Thoracic aorta (tissue), 2 donors: ENCODE data around the gene KCNK13. TPM values are rescaled to one million over a fixed set of nuclear protein-coding genes. Genes with fewer than 3 reads are reported as not detected.

Experiments
- ATAC-seq: fragments of 150-250 bp; one replicate; pipeline ENCODE4 v1.8.0; 2017; ENCODE audit warnings: low read depth; ENCODE audit not compliant: insufficient number of reproducible peaks, low FRiP score
- DNase-seq: peaks from one replicate; pipeline ENCODE4 v3.0.0-alpha.2; 2020; ENCODE audit warnings: low spot score
- H3K27ac ChIP-seq, 2 donors: fragments of 200-600 bp; sonication (generic); 1 replicate in 1 of 2; 2 replicates in 1 of 2; pipeline ENCODE4 v1.5.1; 2016; ENCODE audit warnings: mild to moderate bottlenecking in 2 of 2, moderate library complexity in 2 of 2
- H3K27me3 ChIP-seq: fragments of 200-600 bp; sonication (generic); replicated peaks from 2 replicates; pipeline ENCODE4 v1.6.0; 2016; ENCODE audit warnings: mild to moderate bottlenecking; ENCODE audit not compliant: insufficient read depth
- H3K36me3 ChIP-seq: fragments of 200-600 bp; sonication (generic); one replicate; pipeline ENCODE4 v1.5.1; 2016
- H3K4me1 ChIP-seq, 2 donors: fragments of 200-600 bp; sonication (generic); 1 replicate in 1 of 2; 2 replicates in 1 of 2; pipeline versions ENCODE4 v1.5.1 to v1.6.0; 2016; ENCODE audit warnings: low read depth in 2 of 2, mild to moderate bottlenecking in 1 of 2; ENCODE audit not compliant: control insufficient read depth in 1 of 2
- H3K4me3 ChIP-seq: fragments of 200-600 bp; sonication (generic); 2 replicates; pipeline ENCODE4 v1.5.1; 2016; ENCODE audit warnings: mild to moderate bottlenecking
- H3K9me3 ChIP-seq: fragments of 200-600 bp; sonication (generic); 2 replicates; pipeline ENCODE4 v1.5.1; 2016
- CTCF ChIP-seq: fragments of 200-600 bp; sonication (generic); IDR thresholded peaks from one replicate; pipeline ENCODE4 v1.5.1; 2019; ENCODE audit warnings: antibody characterized with exemption
- total RNA-seq, 2 donors: library from RNA; depleted of rRNA; stranded (reverse); fragments of >200 nt; gene quantifications; one replicate each; pipeline versions ENCODE4 v1.1.0 to v1.2.3, GENCODE V29; 2016

Gene KCNK13
- total RNA-seq, 2 donors from 2014 or later = 0.14 to 0.92 TPM

GRCh38 chr14:90116444-90116843 is 54.6 kb downstream of the KCNK13 start:
- Histone ChIP-seq H3K27me3 (no peaks in the 10 kb centered on the region), H3K4me1 (no peaks in the 10 kb centered on the region), H3K27ac (no peak overlapping the region), H3K4me3 (no peak overlapping the region), H3K36me3 (no peaks in the 10 kb centered on the region), H3K9me3 (no peaks in the 10 kb centered on the region)
- ATAC-seq = no peak
- no peak for DNase-seq
- no peak for TF ChIP-seq CTCF

DNA sequence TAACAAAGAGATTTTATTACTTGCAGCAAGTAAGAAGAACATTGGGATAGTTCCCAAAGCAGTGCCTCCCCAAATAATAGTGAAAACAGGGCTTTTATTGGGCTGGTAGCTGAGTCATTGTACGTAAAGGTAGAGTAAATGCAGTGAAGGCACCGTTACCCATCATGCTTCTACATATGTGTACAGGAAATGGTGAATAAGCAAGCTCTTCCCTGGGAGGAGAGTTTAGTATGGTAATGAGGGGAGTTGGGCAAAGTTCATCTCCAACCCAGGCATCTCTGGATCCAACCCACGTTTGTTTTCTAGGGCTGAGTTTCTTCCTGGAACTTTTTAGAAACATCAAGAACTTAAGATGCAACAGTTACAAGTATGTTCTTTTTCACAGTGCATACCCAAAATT is 56.2 kb downstream of the KCNK13 start:
- no peaks in the 10 kb centered on the region for H3K36me3 ChIP-seq
- DNase-seq (no peak), ATAC-seq (no peak)
- no peak overlapping the region for H3K27ac ChIP-seq
- TF ChIP-seq CTCF = no peak
- H3K9me3 ChIP-seq = no peaks in the 10 kb centered on the region
- H3K27me3 ChIP-seq = no peaks in the 10 kb centered on the region
- no peak overlapping the region for H3K4me3 ChIP-seq
- no peaks in the 10 kb centered on the region for H3K4me1 ChIP-seq

- no peaks in the 10 kb centered on the region for H3K9me3 ChIP-seq
- no peaks in the 10 kb centered on the region for H3K36me3 ChIP-seq
- H3K4me1 ChIP-seq = no peaks in the 10 kb centered on the region
- H3K27me3 ChIP-seq = no peaks in the 10 kb centered on the region
- no peak for TF ChIP-seq CTCF
- DNase-seq (no peak), ATAC-seq (no peak)
- H3K4me3 ChIP-seq = no peak overlapping the region
- H3K27ac ChIP-seq = no peak overlapping the region
Measured at GRCh38 chr14:90126260-90126659, 64.5 kb downstream of the KCNK13 start.

DNA sequence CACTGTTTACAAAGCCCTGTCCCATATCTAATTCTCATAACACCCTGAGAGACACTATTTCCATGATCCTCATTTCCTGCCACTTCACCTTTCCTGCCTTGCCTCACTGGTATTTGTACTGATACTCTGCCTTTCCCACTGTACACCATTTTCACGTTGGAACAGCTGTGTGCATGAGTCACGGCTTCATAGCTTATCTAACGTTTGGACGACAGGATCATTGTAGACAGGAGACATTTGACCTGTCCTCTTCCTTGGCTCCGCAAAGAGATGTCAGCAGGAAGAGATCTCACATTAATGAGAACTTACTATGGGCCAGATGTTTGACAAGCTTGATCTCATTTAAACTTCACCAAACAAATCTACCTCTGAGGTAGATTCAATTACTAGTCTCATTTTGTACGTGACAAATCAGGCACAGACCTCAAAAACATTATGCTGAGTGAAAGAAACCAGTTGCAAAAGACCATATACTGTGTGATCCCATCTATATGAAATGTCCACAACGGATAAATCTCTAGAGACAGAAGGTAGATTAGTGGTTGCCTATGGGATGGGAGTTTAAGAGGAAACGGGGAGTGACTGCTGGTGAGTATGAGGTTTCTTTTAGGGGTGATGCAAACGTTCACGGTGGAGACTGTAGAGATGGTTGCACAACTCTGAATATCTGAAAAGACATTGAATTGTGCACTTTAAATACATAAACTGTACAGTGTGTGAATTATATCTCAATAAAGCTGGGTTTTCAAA is 71.2 kb downstream of the KCNK13 start:
- H3K27ac ChIP-seq = no peak overlapping the region
- no peak overlapping the region for H3K4me3 ChIP-seq
- H3K9me3 ChIP-seq = no peaks in the 10 kb centered on the region
- H3K36me3 ChIP-seq = no peaks in the 10 kb centered on the region
- no peaks in the 10 kb centered on the region for H3K4me1 ChIP-seq
- TF ChIP-seq CTCF = no peak
- H3K27me3 ChIP-seq = no peaks in the 10 kb centered on the region
- DNase-seq = no peak
- no peak for ATAC-seq

GRCh38 chr14:90136904-90137303 is 75.1 kb downstream of the KCNK13 start:
- Histone ChIP-seq H3K9me3 (no peaks in the 10 kb centered on the region), H3K4me3 (no peak overlapping the region), H3K4me1 (no peaks in the 10 kb centered on the region), H3K27ac (no peak overlapping the region), H3K36me3 (no peaks in the 10 kb centered on the region), H3K27me3 (no peaks in the 10 kb centered on the region)
- no peak for TF ChIP-seq CTCF
- no peak for ATAC-seq
- no peak for DNase-seq
